Activated B cell treated with CpG ODN at 0.5 μM for 24 hours (primary cell): ENCODE results near the gene DCC. TPM values are rescaled to one million over a fixed set of nuclear protein-coding genes. Genes with fewer than 3 reads are reported as not detected.

ENCODE experiments used
- ATAC-seq: fragments of 200-7000 bp; cut with Tn5 transposase; one replicate; pipeline ENCODE4 v1.10.0; 2021; ENCODE audit warnings: low read depth, mild to moderate bottlenecking, moderate library complexity
- CTCF ChIA-PET: fragments of 350-600 bp; sonication (Branson Sonifier 250); formaldehyde crosslinking; loops from one replicate; lab custom pipeline; 2021; ENCODE audit warnings: antibody characterized with exemption; lab: Charles Lee
- POLR2A ChIA-PET: fragments of 350-600 bp; sonication (Branson Sonifier 250); formaldehyde crosslinking; loops from one replicate; lab custom pipeline; 2021; ENCODE audit warnings: antibody characterized with exemption; lab: Charles Lee
- DNase-seq: peaks from one replicate; pipeline ENCODE4 v3.0.0; 2022
- H3K27ac Mint-ChIP-seq: one replicate; pipeline ENCODE4 v1.8.0; 2020; ENCODE audit warnings: mixed read lengths
- H3K27me3 Mint-ChIP-seq: one replicate; pipeline ENCODE4 v1.8.0; 2021; ENCODE audit warnings: mixed read lengths
- H3K36me3 Mint-ChIP-seq: one replicate; pipeline ENCODE4 v1.8.0; 2021; ENCODE audit warnings: low read depth, mixed read lengths
- H3K4me1 Mint-ChIP-seq: one replicate; pipeline ENCODE4 v1.8.0; 2021; ENCODE audit warnings: mixed read lengths
- H3K4me3 Mint-ChIP-seq: one replicate; pipeline ENCODE4 v1.8.0; 2020; ENCODE audit warnings: mild to moderate bottlenecking, mixed read lengths
- H3K9me3 Mint-ChIP-seq: one replicate; pipeline ENCODE4 v1.8.0; 2020; ENCODE audit warnings: mixed read lengths
- intact Hi-C: fragments of 100-400 bp; cut with micrococcal nuclease; formaldehyde crosslinking; loops from one replicate; pipeline ENCODE4 v1.15.1; 2024
- total RNA-seq: library from RNA; stranded (reverse); gene quantifications from 2 replicates; pipeline ENCODE4 v1.2.3, GENCODE V29; 2022
- TF ChIP-seq, protein P1 (sequence below): fragments of 200-600 bp; IDR thresholded peaks from one replicate; pipeline ENCODE4 v1.8.0; 2022; ENCODE audit warnings: antibody characterized with exemption, mild to moderate bottlenecking

Gene DCC
- total RNA-seq, 1 donor from 2014 or later, result not detected

DNA sequence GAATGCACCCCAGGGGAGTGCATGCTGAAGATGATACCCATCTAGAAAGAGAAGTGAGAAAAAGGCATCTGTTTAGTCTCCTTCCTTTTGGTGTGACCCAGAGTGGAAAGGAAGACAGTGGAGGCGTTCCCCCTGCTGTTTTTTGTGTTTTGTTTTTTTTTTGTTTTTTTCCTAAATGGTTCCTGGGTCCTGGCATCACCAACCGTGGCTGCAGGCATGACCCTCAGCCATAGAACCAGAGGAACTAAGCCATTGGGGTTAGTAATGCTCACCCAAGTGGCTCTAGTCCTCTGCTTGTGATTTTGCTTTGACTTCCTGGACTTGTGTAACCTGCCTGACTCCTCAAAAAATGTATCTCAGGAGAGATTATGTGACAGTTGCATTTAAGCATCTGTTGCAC is 451.3 kb downstream of the DCC start:
- H3K9me3 Mint-ChIP-seq, result peaks cover 37% of the 10 kb centered on the region
- H3K27ac Mint-ChIP-seq, result no peak overlapping the region
- no peak for ATAC-seq
- POLR2A ChIA-PET, result no interaction called here
- CTCF ChIA-PET, result no interaction called here
- no peaks in the 10 kb centered on the region for H3K27me3 Mint-ChIP-seq
- TF ChIP-seq, protein P1, sequence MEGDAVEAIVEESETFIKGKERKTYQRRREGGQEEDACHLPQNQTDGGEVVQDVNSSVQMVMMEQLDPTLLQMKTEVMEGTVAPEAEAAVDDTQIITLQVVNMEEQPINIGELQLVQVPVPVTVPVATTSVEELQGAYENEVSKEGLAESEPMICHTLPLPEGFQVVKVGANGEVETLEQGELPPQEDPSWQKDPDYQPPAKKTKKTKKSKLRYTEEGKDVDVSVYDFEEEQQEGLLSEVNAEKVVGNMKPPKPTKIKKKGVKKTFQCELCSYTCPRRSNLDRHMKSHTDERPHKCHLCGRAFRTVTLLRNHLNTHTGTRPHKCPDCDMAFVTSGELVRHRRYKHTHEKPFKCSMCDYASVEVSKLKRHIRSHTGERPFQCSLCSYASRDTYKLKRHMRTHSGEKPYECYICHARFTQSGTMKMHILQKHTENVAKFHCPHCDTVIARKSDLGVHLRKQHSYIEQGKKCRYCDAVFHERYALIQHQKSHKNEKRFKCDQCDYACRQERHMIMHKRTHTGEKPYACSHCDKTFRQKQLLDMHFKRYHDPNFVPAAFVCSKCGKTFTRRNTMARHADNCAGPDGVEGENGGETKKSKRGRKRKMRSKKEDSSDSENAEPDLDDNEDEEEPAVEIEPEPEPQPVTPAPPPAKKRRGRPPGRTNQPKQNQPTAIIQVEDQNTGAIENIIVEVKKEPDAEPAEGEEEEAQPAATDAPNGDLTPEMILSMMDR, result no peak
- no peak for DNase-seq
- H3K4me1 Mint-ChIP-seq, result no peaks in the 10 kb centered on the region
- intact Hi-C loops, result no loop called here
- H3K4me3 Mint-ChIP-seq, result no peak overlapping the region
- no peaks in the 10 kb centered on the region for H3K36me3 Mint-ChIP-seq

DNA sequence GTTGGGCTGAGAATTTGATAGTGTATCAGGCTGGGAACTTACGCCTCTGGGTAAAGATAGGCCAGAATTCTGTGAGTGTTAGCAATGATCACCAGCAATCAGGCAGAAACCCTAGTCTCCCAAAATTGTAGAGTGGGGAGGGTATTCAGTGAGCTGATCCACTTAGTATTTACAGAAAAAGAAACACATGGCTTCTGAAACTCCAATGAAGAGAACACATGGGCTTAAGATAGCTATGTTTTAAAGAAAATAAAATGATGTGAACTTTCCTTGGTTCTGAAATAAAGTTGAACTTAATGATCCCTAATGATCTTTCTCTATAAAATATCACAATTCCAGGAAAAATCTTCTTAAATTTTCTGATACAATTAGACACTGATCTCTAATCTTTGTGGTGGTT is 472.8 kb downstream of the DCC start:
- POLR2A ChIA-PET, result no interaction called here
- intact Hi-C loops, result loop anchor here (10.0 kb wide), 1 partner anchor 62 kb away; no protein-coding TSS in a partner anchor

DNA sequence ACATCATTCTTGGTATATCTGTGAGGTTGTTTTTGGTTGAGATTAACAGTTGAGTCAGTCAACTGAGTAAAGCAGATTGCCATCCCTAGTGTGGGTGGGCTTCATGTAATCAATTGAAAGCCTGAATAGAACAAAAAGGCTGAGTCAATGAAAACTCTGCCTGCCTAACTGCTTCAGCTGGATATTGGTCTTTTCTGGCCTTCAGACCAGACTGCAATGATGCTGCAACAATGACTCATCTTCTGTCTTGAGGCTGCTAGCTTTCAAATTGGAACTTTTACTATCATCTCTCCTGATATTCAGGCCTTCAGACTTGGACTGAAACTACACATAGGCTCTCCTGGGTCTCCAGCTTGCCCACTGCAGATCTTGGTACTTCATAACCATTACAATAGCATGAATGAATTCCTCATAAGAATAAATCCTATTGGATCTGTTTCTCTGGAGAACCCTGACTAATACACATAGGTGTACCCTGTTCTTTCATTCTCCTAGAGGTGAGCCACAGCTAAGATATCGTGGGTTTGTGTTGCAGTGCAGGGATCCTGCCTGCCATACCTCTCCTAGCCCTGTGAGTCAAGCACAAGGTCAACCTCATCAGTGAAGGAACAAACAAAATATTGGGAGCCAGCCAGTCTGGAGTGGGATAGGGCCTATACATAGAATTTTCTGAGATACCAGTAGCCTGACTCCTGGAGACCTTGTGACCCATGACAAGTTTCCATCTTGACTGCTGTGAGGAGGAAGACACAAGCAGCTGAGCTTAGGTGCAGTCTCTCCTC is 473.8 kb downstream of the DCC start:
- peaks cover 3% of the 10 kb centered on the region for H3K9me3 Mint-ChIP-seq
- intact Hi-C loops, result loop anchor here (10.0 kb wide), 1 partner anchor 61 kb away; no protein-coding TSS in a partner anchor
- TF ChIP-seq, protein P1, result no peak
- no peak overlapping the region for H3K27ac Mint-ChIP-seq
- ChIA-PET POLR2A (no interaction called here), CTCF (no interaction called here)
- DNase-seq (no peak), ATAC-seq (no peak)
- no peaks in the 10 kb centered on the region for H3K36me3 Mint-ChIP-seq
- H3K4me1 Mint-ChIP-seq, result no peaks in the 10 kb centered on the region
- no peaks in the 10 kb centered on the region for H3K27me3 Mint-ChIP-seq
- no peak overlapping the region for H3K4me3 Mint-ChIP-seq

More for the DNA sequence above, 472.8 kb downstream of the DCC start:
- H3K4me1 Mint-ChIP-seq, result no peaks in the 10 kb centered on the region
- CTCF ChIA-PET, result no interaction called here
- H3K9me3 Mint-ChIP-seq, result peaks cover 3% of the 10 kb centered on the region
- ATAC-seq (no peak), DNase-seq (no peak)
- no peak overlapping the region for H3K4me3 Mint-ChIP-seq
- no peaks in the 10 kb centered on the region for H3K36me3 Mint-ChIP-seq
- no peaks in the 10 kb centered on the region for H3K27me3 Mint-ChIP-seq
- TF ChIP-seq, protein P1, result no peak
- no peak overlapping the region for H3K27ac Mint-ChIP-seq

DNA sequence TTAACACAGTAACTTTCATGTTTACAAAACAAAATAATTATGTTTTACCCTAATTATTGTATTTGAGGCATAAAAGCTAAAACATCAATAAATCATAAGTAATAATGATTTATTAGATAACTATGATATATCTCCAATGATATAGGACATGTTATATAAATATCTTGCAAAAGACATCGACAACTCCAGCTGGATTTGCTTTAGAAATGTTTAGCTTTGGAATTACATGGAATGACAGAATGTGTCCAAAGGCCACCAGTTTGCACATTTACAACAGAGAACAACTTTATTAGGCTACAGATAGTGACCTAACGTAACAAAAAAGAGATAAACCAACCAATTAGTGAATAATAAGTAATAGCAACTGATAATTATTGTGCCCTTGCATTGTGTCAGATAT is 475.7 kb downstream of the DCC start:
- CTCF ChIA-PET, result no interaction called here
- POLR2A ChIA-PET, result no interaction called here
- no peaks in the 10 kb centered on the region for H3K27me3 Mint-ChIP-seq
- H3K4me1 Mint-ChIP-seq, result no peaks in the 10 kb centered on the region
- no peak for DNase-seq
- TF ChIP-seq, protein P1, result no peak
- H3K9me3 Mint-ChIP-seq, result peaks cover 5% of the 10 kb centered on the region
- H3K4me3 Mint-ChIP-seq, result no peak overlapping the region
- no peak for ATAC-seq
- no peak overlapping the region for H3K27ac Mint-ChIP-seq
- intact Hi-C loops, result loop anchor here (10.0 kb wide), 1 partner anchor 59 kb away; no protein-coding TSS in a partner anchor
- no peaks in the 10 kb centered on the region for H3K36me3 Mint-ChIP-seq

DNA sequence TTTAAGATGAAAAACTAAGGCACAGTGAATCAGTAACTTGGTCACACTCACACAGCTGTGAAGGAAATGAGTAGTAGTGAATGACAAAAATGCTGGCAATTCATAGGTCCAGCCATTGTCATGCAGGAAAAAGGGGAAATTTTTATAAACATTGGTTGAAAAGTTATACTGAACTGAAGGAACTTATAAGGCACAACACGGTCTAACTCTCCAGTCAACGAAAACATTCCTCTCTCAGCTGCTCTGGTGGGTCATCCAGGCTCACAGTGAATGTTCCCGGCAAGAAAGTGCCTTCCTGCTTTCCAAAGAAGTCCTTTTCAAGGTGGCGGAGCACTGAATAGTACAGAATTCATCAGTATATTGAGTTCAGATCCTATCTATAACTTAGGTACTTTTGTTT is 476.1 kb downstream of the DCC start:
- Mint-ChIP-seq H3K36me3 (no peaks in the 10 kb centered on the region), H3K4me3 (no peak overlapping the region), H3K4me1 (no peaks in the 10 kb centered on the region), H3K27me3 (no peaks in the 10 kb centered on the region), H3K9me3 (peaks cover 5% of the 10 kb centered on the region), H3K27ac (no peak overlapping the region)
- intact Hi-C loops, result loop anchor here (10.0 kb wide), 1 partner anchor 59 kb away; no protein-coding TSS in a partner anchor
- ChIA-PET POLR2A (no interaction called here), CTCF (no interaction called here)
- DNase-seq (no peak), ATAC-seq (no peak)
- TF ChIP-seq, protein P1, result no peak
